ENCODE measurements around the gene MSL2. TPM values are rescaled to one million over a fixed set of nuclear protein-coding genes. Genes with fewer than 3 reads are reported as not detected.
A peak's percentile ranks its signal among the peaks of the same experiment; 100 is the strongest.

MSL2 gene
- total and polyA plus RNA-seq, 10 donors, result 12.0 to 89.3 (median 56.3) TPM

DNA sequence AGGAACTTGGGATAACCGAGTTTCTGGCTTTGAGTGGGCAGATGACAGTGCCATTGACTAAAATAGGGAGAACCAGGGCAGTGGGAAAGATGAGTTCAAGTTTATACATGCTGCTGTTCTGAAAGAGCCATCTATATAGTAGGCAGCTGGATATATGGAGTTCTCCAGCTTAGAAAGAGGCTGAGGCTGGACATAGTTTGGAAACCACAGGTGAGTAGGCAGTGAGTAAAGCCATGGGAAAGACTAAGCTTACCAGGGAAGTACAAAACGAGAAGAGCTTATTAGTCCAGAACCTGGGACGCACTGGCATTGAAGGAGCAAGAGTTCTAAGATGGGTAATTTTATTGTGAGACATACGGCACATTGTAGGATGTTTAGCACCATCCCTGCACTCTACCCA lies 54.2 kb downstream of the MSL2 start:
- no peak overlapping the region for H3K27ac ChIP-seq
- WGBS, 5 donors, result 77 to 87% (median 83%) methylated on average over 4 of the region's 4 CpGs
- H3K4me1 ChIP-seq, result peaks cover 0 to 17% (median 0%) of the 10 kb centered on the region in 6 donors
- H3K27me3 ChIP-seq (replicated peaks in 1 of 7), result no peaks in the 10 kb centered on the region
- no peak overlapping the region for H3K4me3 ChIP-seq
- TF ChIP-seq, protein P1, sequence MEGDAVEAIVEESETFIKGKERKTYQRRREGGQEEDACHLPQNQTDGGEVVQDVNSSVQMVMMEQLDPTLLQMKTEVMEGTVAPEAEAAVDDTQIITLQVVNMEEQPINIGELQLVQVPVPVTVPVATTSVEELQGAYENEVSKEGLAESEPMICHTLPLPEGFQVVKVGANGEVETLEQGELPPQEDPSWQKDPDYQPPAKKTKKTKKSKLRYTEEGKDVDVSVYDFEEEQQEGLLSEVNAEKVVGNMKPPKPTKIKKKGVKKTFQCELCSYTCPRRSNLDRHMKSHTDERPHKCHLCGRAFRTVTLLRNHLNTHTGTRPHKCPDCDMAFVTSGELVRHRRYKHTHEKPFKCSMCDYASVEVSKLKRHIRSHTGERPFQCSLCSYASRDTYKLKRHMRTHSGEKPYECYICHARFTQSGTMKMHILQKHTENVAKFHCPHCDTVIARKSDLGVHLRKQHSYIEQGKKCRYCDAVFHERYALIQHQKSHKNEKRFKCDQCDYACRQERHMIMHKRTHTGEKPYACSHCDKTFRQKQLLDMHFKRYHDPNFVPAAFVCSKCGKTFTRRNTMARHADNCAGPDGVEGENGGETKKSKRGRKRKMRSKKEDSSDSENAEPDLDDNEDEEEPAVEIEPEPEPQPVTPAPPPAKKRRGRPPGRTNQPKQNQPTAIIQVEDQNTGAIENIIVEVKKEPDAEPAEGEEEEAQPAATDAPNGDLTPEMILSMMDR (IDR thresholded peaks at IDR 0.05 in 8 of 11, conservative IDR thresholded peaks at IDR 0.05 in 3 of 11), result no peak
- TF ChIP-seq POLR2A (IDR thresholded peaks at IDR 0.05) (no peak), POLR2AphosphoS5 (IDR thresholded peaks at IDR 0.05) (no peak)
- no peaks in the 10 kb centered on the region for H3K9me3 ChIP-seq
- DNase-seq, result no peak
- intact Hi-C loops (cut with DNase I; ENCODE audit: low total_unique reads), result no loop called here
- H3K36me3 ChIP-seq, result peaks cover 0 to 4% (median 0%) of the 10 kb centered on the region in 6 donors

- Histone ChIP-seq H3K27me3 (replicated peaks in 1 of 7) (no peaks in the 10 kb centered on the region), H3K27ac (peak overlapping the region in 1 of 8 donors; percentile 11), H3K36me3 (peaks cover 0 to 4% (median 0%) of the 10 kb centered on the region in 6 donors), H3K4me3 (no peak overlapping the region), H3K4me1 (peaks cover 0 to 12% (median 0%) of the 10 kb centered on the region in 6 donors), H3K9me3 (no peaks in the 10 kb centered on the region)
- intact Hi-C loops (cut with DNase I; ENCODE audit: low total_unique reads), result no loop called here
- no peak for DNase-seq
- no peak for TF ChIP-seq POLR2A (IDR thresholded peaks at IDR 0.05)
- TF ChIP-seq POLR2AphosphoS5 (IDR thresholded peaks at IDR 0.05), result no peak
- TF ChIP-seq, protein P1 (IDR thresholded peaks at IDR 0.05 in 8 of 11, conservative IDR thresholded peaks at IDR 0.05 in 3 of 11), result no peak
These were observed 54.8 kb downstream of the MSL2 start for GRCh38 chr3:136141291-136141785.

DNA sequence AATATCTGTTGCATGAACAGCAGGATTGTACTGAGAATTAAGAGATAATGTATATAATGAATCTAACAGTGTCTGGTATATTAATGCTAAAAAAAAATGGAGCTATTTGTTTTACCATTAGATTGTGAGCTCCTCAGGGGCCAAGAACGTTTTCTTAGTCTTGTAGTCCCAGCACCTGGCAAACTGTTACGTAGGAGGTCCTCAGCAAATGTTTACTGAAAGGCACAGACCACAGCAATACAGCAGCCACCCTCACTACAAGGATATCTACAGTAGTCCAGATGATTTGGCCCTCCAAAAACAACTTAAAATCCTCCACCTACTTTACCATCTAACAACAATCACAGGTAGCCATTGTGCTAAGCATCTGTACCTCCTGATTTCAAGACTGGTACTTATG lies 59.7 kb downstream of the MSL2 start:
- TF ChIP-seq, protein P1 (IDR thresholded peaks at IDR 0.05 in 8 of 11, conservative IDR thresholded peaks at IDR 0.05 in 3 of 11), result no peak
- TF ChIP-seq POLR2A (IDR thresholded peaks at IDR 0.05) (no peak), POLR2AphosphoS5 (IDR thresholded peaks at IDR 0.05) (no peak)
- Histone ChIP-seq H3K9me3 (peaks cover 0 to 3% (median 0%) of the 10 kb centered on the region in 8 donors), H3K4me3 (no peak overlapping the region), H3K4me1 (peaks cover 0 to 9% (median 0%) of the 10 kb centered on the region in 6 donors), H3K27me3 (replicated peaks in 1 of 7) (no peaks in the 10 kb centered on the region), H3K27ac (no peak overlapping the region), H3K36me3 (no peaks in the 10 kb centered on the region)
- 65 to 87% (median 77%) methylated on average over 2 of the region's 2 CpGs for WGBS, 5 donors
- intact Hi-C loops (cut with DNase I; ENCODE audit: low total_unique reads), result no loop called here
- no peak for DNase-seq

- Histone ChIP-seq H3K27ac (no peak overlapping the region), H3K9me3 (peaks cover 0 to 3% (median 0%) of the 10 kb centered on the region in 8 donors), H3K36me3 (no peaks in the 10 kb centered on the region), H3K4me1 (peaks cover 0 to 9% (median 0%) of the 10 kb centered on the region in 6 donors), H3K4me3 (no peak overlapping the region), H3K27me3 (replicated peaks in 1 of 7) (no peaks in the 10 kb centered on the region)
- TF ChIP-seq POLR2AphosphoS5 (IDR thresholded peaks at IDR 0.05), result no peak
- WGBS, 5 donors, result 41 to 57% (median 53%) methylated on average over 7 of the region's 7 CpGs
- no peak for DNase-seq
- intact Hi-C loops (cut with DNase I; ENCODE audit: low total_unique reads), result no loop called here
These were observed 60.9 kb downstream of the MSL2 start for GRCh38 chr3:136135039-136135802.
